Measurements from ENCODE around the gene IRX2. TPM values are rescaled to one million over a fixed set of nuclear protein-coding genes. Genes with fewer than 3 reads are reported as not detected.

The IRX2 gene
- total and polyA plus RNA-seq, 2 donors (not counting 1 experiment from before 2014, with no cell fraction given), result not detected

- no peak overlapping the region for H3K4me3 Mint-ChIP-seq
- intact Hi-C loops (cut with micrococcal nuclease), result no loop called here
- no peaks in the 10 kb centered on the region for H3K4me1 ChIP-seq (ENCODE audit: control insufficient read depth in 2 of 2, insufficient read depth in 2 of 2, low read length in 2 of 2)
- no peaks in the 10 kb centered on the region for H3K27me3 ChIP-seq (replicated peaks in 1 of 4; ENCODE audit: control extremely low read depth in 1 of 4, control insufficient read depth in 3 of 4, insufficient read depth in 4 of 4, low read length in 3 of 4)
- H3K4me1 Mint-ChIP-seq, result no peaks in the 10 kb centered on the region
- H3K36me3 ChIP-seq (replicated peaks in 1 of 2; ENCODE audit: control extremely low read depth in 1 of 2, control insufficient read depth in 1 of 2, extremely low read depth in 1 of 2, insufficient read depth in 2 of 2, low read length in 1 of 2), result no peaks in the 10 kb centered on the region
- no peak overlapping the region for H3K9ac ChIP-seq (ENCODE audit: low read length)
- no peak overlapping the region for H2AFZ ChIP-seq (ENCODE audit: insufficient read depth, low read depth, low read length, poor library complexity, severe bottlenecking)
- WGBS (ENCODE audit: insufficient coverage), result 83% methylated on average over 3 of the region's 6 CpGs
- DNase-seq, result no peak
- H3K27ac Mint-ChIP-seq, result no peak overlapping the region
- H3K4me3 ChIP-seq (ENCODE audit: control extremely low read depth in 1 of 5, extremely low read depth in 1 of 5, insufficient read depth in 1 of 5, low read depth in 2 of 5, low read length in 4 of 5), result no peak overlapping the region
- H3K9me3 ChIP-seq (ENCODE audit: control extremely low read depth in 1 of 3, control insufficient read depth in 2 of 3, insufficient read depth in 1 of 3, low read length in 2 of 3), result peaks cover 0 to 20% (median 0%) of the 10 kb centered on the region in 3 donors
- peaks cover 2% of the 10 kb centered on the region for H3K9me3 Mint-ChIP-seq (ENCODE audit: insufficient read depth)
- H3K4me2 ChIP-seq (replicated peaks; ENCODE audit: low read depth, low read length, poor library complexity, severe bottlenecking), result no peak overlapping the region
- H3K27me3 Mint-ChIP-seq, result no peaks in the 10 kb centered on the region
- ATAC-seq (ENCODE audit: low read depth), result no peak
- no peak for TF ChIP-seq EZH2 (IDR thresholded peaks at IDR 0.05; ENCODE audit: borderline replicate concordance, insufficient read depth, low read depth, low read length, poor library complexity, severe bottlenecking)
- ChIA-PET CTCF (no interaction called here), POLR2A (no interaction called here)
- H3K27ac ChIP-seq (ENCODE audit: low read length in 2 of 2), result no peak overlapping the region
- no peaks in the 10 kb centered on the region for H4K20me1 ChIP-seq (ENCODE audit: control insufficient read depth, insufficient read depth, low read length, poor library complexity, severe bottlenecking)
- no peaks in the 10 kb centered on the region for H3K79me2 ChIP-seq (ENCODE audit: control insufficient read depth, insufficient read depth, low read length)
These were observed 33.4 kb downstream of the IRX2 start for GRCh38 chr5:2718115-2718514.

GRCh38 chr5:2715856-2716255 is 35.6 kb downstream of the IRX2 start:
- TF ChIP-seq EZH2 (IDR thresholded peaks at IDR 0.05; ENCODE audit: borderline replicate concordance, insufficient read depth, low read depth, low read length, poor library complexity, severe bottlenecking) (no peak), CTCF (IDR thresholded peaks at IDR 0.05) (no peak)
- Histone ChIP-seq H3K9ac (ENCODE audit: low read length) (no peak overlapping the region), H3K27me3 (replicated peaks in 1 of 4; ENCODE audit: control extremely low read depth in 1 of 4, control insufficient read depth in 3 of 4, insufficient read depth in 4 of 4, low read length in 3 of 4) (no peaks in the 10 kb centered on the region), H3K9me3 (ENCODE audit: control extremely low read depth in 1 of 3, control insufficient read depth in 2 of 3, insufficient read depth in 1 of 3, low read length in 2 of 3) (peaks cover 0 to 25% (median 0%) of the 10 kb centered on the region in 3 donors), H3K4me3 (ENCODE audit: control extremely low read depth in 1 of 5, extremely low read depth in 1 of 5, insufficient read depth in 1 of 5, low read depth in 2 of 5, low read length in 4 of 5) (no peak overlapping the region), H3K36me3 (replicated peaks in 1 of 2; ENCODE audit: control extremely low read depth in 1 of 2, control insufficient read depth in 1 of 2, extremely low read depth in 1 of 2, insufficient read depth in 2 of 2, low read length in 1 of 2) (no peaks in the 10 kb centered on the region), H4K20me1 (ENCODE audit: control insufficient read depth, insufficient read depth, low read length, poor library complexity, severe bottlenecking) (no peaks in the 10 kb centered on the region), H3K4me2 (replicated peaks; ENCODE audit: low read depth, low read length, poor library complexity, severe bottlenecking) (no peak overlapping the region), H3K27ac (ENCODE audit: low read length in 2 of 2) (no peak overlapping the region), H3K79me2 (ENCODE audit: control insufficient read depth, insufficient read depth, low read length) (no peaks in the 10 kb centered on the region), H2AFZ (ENCODE audit: insufficient read depth, low read depth, low read length, poor library complexity, severe bottlenecking) (no peak overlapping the region), H3K4me1 (ENCODE audit: control insufficient read depth in 2 of 2, insufficient read depth in 2 of 2, low read length in 2 of 2) (no peaks in the 10 kb centered on the region)
- Mint-ChIP-seq H3K9me3 (ENCODE audit: insufficient read depth) (peaks cover 2% of the 10 kb centered on the region), H3K4me3 (no peak overlapping the region), H3K27me3 (no peaks in the 10 kb centered on the region), H3K4me1 (no peaks in the 10 kb centered on the region), H3K27ac (no peak overlapping the region)
- POLR2A ChIA-PET, result no interaction called here
- no peak for ATAC-seq (ENCODE audit: low read depth)
- WGBS (ENCODE audit: insufficient coverage), result 87% methylated on average over 6 of the region's 6 CpGs
- CTCF ChIA-PET, result no interaction called here
- intact Hi-C loops (cut with micrococcal nuclease), result no loop called here
- DNase-seq, result no peak
